Epidermal melanocyte (primary cell): ENCODE results near the gene FAM227A.

Source experiments
- DNase-seq: peaks from one replicate; pipeline ENCODE4 v3.0.0; 2011; ENCODE audit warnings: low spot score; ENCODE audit not compliant: insufficient read length

FAM227A gene

GRCh38 chr22:38549101-38549894 lies 106.9 kb downstream of the FAM227A start:
- DNase-seq: no peak

GRCh38 chr22:38540701-38541100 lies 115.5 kb downstream of the FAM227A start:
- DNase-seq: no peak

GRCh38 chr22:38531251-38531938 lies 124.8 kb downstream of the FAM227A start:
- no peak for DNase-seq
